NK-92 treated with Interleukin-12 subunit alpha and Interleukin-12 subunit beta, amount 100 ng/mL, for 24 hours (cell line): ENCODE data around the gene ZGRF1.
"Not testable (repeated sequence)": the region's sequence is repeated elsewhere in the genome, so short reads cannot be mapped to it uniquely, and the experiment has no call there.

Source experiments
- DNase-seq: peaks from one replicate; lab custom pipeline; 2025; lab: John Stamatoyannopoulos, UW

ZGRF1 gene

GRCh38 chr4:112637552-112637866, 800 bp upstream of the ZGRF1 start:
- no peak for DNase-seq

- DNase-seq, result no peak
Measured at GRCh38 chr4:112633477-112634235, 3.1 kb downstream of the ZGRF1 start.

- no peak for DNase-seq
Measured at GRCh38 chr4:112626228-112626627, 10.5 kb downstream of the ZGRF1 start.

GRCh38 chr4:112616984-112617383, 19.7 kb downstream of the ZGRF1 start:
- DNase-seq, result no peak

GRCh38 chr4:112612814-112613213, 23.9 kb downstream of the ZGRF1 start:
- DNase-seq, result not testable (repeated sequence)

GRCh38 chr4:112604589-112604988, 32.1 kb downstream of the ZGRF1 start:
- DNase-seq, result no peak

GRCh38 chr4:112594993-112595392, 41.7 kb downstream of the ZGRF1 start:
- DNase-seq, result no peak

GRCh38 chr4:112593438-112594133, 43.1 kb downstream of the ZGRF1 start:
- DNase-seq, result no peak

GRCh38 chr4:112592717-112593116, 44.0 kb downstream of the ZGRF1 start:
- no peak for DNase-seq

- no peak for DNase-seq
Measured at GRCh38 chr4:112591593-112591992, 45.1 kb downstream of the ZGRF1 start.

- no peak for DNase-seq
Measured at GRCh38 chr4:112589206-112589605, 47.5 kb downstream of the ZGRF1 start.

- no peak for DNase-seq
Measured at GRCh38 chr4:112585977-112586736, 50.6 kb downstream of the ZGRF1 start.

- no peak for DNase-seq
Measured at GRCh38 chr4:112567536-112567935, 69.2 kb downstream of the ZGRF1 start.

GRCh38 chr4:112564706-112565270, 71.9 kb downstream of the ZGRF1 start:
- no peak for DNase-seq

GRCh38 chr4:112563431-112564200, 73.1 kb downstream of the ZGRF1 start:
- DNase-seq, result no peak

GRCh38 chr4:112562254-112562879, 74.3 kb downstream of the ZGRF1 start:
- no peak for DNase-seq

- DNase-seq, result no peak
Measured at GRCh38 chr4:112560084-112560483, 76.6 kb downstream of the ZGRF1 start.

GRCh38 chr4:112559053-112559452, 77.7 kb downstream of the ZGRF1 start:
- DNase-seq, result no peak

GRCh38 chr4:112557676-112558411, 78.9 kb downstream of the ZGRF1 start:
- no peak for DNase-seq

GRCh38 chr4:112554271-112554670, 82.4 kb downstream of the ZGRF1 start:
- DNase-seq, result not testable (repeated sequence)

- no peak for DNase-seq
Measured at GRCh38 chr4:112552668-112553067, 84.0 kb downstream of the ZGRF1 start.
